Nephron (organoid): ENCODE data around the gene ZNF511.

Source experiments
- H3K27ac Mint-ChIP-seq, 3 experiments: 2 replicates each; pipeline ENCODE4 v1.8.0; 2020; ENCODE audit warnings: mixed read lengths in 3 of 3, mild to moderate bottlenecking in 2 of 3, moderate library complexity in 1 of 3
- H3K27me3 Mint-ChIP-seq: 2 replicates; pipeline ENCODE4 v1.8.0; 2021; ENCODE audit warnings: low read depth, mild to moderate bottlenecking, moderate library complexity, mixed read lengths
- H3K36me3 Mint-ChIP-seq: 2 replicates; pipeline ENCODE4 v1.8.0; 2020; ENCODE audit warnings: low read depth, mixed read lengths
- H3K4me1 Mint-ChIP-seq: 2 replicates; pipeline ENCODE4 v1.8.0; 2020; ENCODE audit warnings: mixed read lengths
- H3K4me3 Mint-ChIP-seq, 3 experiments: 2 replicates each; pipeline ENCODE4 v1.8.0; 2020; ENCODE audit warnings: mild to moderate bottlenecking in 3 of 3, mixed read lengths in 3 of 3, moderate library complexity in 2 of 3
- H3K9me3 Mint-ChIP-seq: 2 replicates; pipeline ENCODE4 v1.8.0; 2020; ENCODE audit warnings: mixed read lengths
- TF ChIP-seq, protein P1 (sequence below), 3 experiments: fragments of 200-600 bp; sonication (generic); IDR thresholded peaks; one replicate each; pipeline ENCODE4 v1.5.0; 2021; ENCODE audit warnings: antibody characterized with exemption in 3 of 3; ENCODE audit not compliant: unreplicated experiment in 3 of 3

The ZNF511 gene

DNA sequence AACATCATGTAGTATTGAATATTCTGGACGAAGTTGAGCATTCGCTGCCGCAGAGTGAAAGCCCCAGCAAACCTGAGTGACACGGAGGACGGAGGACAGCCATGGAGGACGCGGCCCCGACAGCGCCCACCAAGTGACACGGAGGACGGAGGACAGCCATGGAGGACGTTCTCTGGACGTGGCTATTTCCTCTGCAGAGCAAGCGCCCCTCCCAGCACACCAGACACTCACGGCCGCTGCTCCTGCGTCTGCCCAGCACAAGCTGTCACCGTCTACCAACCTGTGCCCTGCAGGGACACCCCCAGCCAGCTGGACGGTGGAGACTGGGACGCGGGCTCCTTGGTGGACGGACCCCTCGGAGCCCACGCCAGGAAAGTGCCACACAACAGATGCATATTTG, 24.8 kb upstream of the ZNF511 start:
- Mint-ChIP-seq H3K4me3 (no peak overlapping the region), H3K9me3 (no peaks in the 10 kb centered on the region), H3K27me3 (no peaks in the 10 kb centered on the region), H3K36me3 (peaks cover 51% of the 10 kb centered on the region), H3K27ac (no peak overlapping the region), H3K4me1 (no peaks in the 10 kb centered on the region)
- TF ChIP-seq, protein P1, sequence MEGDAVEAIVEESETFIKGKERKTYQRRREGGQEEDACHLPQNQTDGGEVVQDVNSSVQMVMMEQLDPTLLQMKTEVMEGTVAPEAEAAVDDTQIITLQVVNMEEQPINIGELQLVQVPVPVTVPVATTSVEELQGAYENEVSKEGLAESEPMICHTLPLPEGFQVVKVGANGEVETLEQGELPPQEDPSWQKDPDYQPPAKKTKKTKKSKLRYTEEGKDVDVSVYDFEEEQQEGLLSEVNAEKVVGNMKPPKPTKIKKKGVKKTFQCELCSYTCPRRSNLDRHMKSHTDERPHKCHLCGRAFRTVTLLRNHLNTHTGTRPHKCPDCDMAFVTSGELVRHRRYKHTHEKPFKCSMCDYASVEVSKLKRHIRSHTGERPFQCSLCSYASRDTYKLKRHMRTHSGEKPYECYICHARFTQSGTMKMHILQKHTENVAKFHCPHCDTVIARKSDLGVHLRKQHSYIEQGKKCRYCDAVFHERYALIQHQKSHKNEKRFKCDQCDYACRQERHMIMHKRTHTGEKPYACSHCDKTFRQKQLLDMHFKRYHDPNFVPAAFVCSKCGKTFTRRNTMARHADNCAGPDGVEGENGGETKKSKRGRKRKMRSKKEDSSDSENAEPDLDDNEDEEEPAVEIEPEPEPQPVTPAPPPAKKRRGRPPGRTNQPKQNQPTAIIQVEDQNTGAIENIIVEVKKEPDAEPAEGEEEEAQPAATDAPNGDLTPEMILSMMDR (IDR thresholded peaks at IDR 0.05; ENCODE audit: unreplicated experiment in 3 of 3): no peak

- no peak overlapping the region for H3K27ac Mint-ChIP-seq
- TF ChIP-seq, protein P1 (IDR thresholded peaks at IDR 0.05; ENCODE audit: unreplicated experiment in 3 of 3): no peak
- H3K4me1 Mint-ChIP-seq: no peaks in the 10 kb centered on the region
- H3K9me3 Mint-ChIP-seq: no peaks in the 10 kb centered on the region
- H3K27me3 Mint-ChIP-seq: no peaks in the 10 kb centered on the region
- no peak overlapping the region for H3K4me3 Mint-ChIP-seq
- H3K36me3 Mint-ChIP-seq: peaks cover 59% of the 10 kb centered on the region
Observed at GRCh38 chr10:133285217-133285616, 23.5 kb upstream of the ZNF511 start.

- H3K36me3 Mint-ChIP-seq: peaks cover 66% of the 10 kb centered on the region
- no peak overlapping the region for H3K4me3 Mint-ChIP-seq
- H3K27ac Mint-ChIP-seq: no peak overlapping the region
- no peaks in the 10 kb centered on the region for H3K9me3 Mint-ChIP-seq
- H3K4me1 Mint-ChIP-seq: no peaks in the 10 kb centered on the region
- TF ChIP-seq, protein P1 (IDR thresholded peaks at IDR 0.05; ENCODE audit: unreplicated experiment in 3 of 3): no peak
- no peaks in the 10 kb centered on the region for H3K27me3 Mint-ChIP-seq
Observed at GRCh38 chr10:133286366-133286765, 22.3 kb upstream of the ZNF511 start.

DNA sequence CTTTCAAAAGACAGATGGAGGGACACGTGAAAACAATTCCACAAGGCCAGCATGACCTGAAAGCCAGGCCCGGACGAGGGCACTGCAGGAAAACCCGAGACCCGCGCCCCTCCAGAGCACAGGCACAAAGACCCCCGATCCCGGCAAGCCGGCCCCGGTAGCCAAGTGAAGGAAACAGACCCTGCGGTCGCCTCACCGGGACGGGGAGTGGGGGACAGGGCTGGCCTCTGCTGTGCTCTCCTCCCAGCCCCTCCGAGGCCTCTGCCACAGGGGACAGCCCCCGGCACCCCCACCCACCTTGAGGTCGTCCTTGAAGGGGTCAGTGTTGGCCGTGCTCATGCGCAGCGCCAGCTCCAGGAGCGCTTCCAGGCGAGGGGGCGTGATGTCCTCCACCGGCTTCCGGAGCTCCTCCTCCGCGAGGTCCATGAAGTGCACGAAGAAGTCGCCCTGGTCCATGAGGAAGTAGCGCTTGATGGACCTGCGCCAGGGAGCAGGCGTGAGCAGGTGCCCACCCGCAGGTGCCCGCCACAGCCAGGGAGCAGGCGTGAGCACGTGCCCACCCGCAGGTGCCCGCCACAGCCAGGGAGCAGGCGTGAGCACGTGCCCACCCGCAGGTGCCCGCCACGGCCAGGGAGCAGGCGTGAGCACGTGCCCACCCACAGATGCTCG, 20.7 kb upstream of the ZNF511 start:
- no peak overlapping the region for H3K4me3 Mint-ChIP-seq
- H3K9me3 Mint-ChIP-seq: no peaks in the 10 kb centered on the region
- no peaks in the 10 kb centered on the region for H3K27me3 Mint-ChIP-seq
- H3K4me1 Mint-ChIP-seq: no peaks in the 10 kb centered on the region
- H3K27ac Mint-ChIP-seq: no peak overlapping the region
- H3K36me3 Mint-ChIP-seq: peaks cover 59% of the 10 kb centered on the region
- TF ChIP-seq, protein P1 (IDR thresholded peaks at IDR 0.05; ENCODE audit: unreplicated experiment in 3 of 3): no peak

GRCh38 chr10:133289761-133290160, 19.0 kb upstream of the ZNF511 start:
- H3K36me3 Mint-ChIP-seq: peaks cover 57% of the 10 kb centered on the region
- H3K27me3 Mint-ChIP-seq: no peaks in the 10 kb centered on the region
- TF ChIP-seq, protein P1 (IDR thresholded peaks at IDR 0.05; ENCODE audit: unreplicated experiment in 3 of 3): no peak
- H3K27ac Mint-ChIP-seq: no peak overlapping the region
- no peak overlapping the region for H3K4me3 Mint-ChIP-seq
- H3K9me3 Mint-ChIP-seq: no peaks in the 10 kb centered on the region
- H3K4me1 Mint-ChIP-seq: no peaks in the 10 kb centered on the region
